H9 (cell line): ENCODE results near the gene SSTR1. TPM values are rescaled to one million over a fixed set of nuclear protein-coding genes. Genes with fewer than 3 reads are reported as not detected.

Experiments used
- DNase-seq: peaks from one replicate; pipeline ENCODE4 v3.0.0-alpha.2; 2017
- H2AFZ ChIP-seq: one replicate; pipeline ENCODE4 v1.6.1; 2013; ENCODE audit warnings: mild to moderate bottlenecking, low read length, control low read depth, moderate library complexity
- H2AK5ac ChIP-seq: 2 replicates; pipeline ENCODE4 v1.6.1; 2013; ENCODE audit warnings: low read length, control low read depth, mixed read lengths; ENCODE audit not compliant: insufficient read length
- H2BK120ac ChIP-seq: one replicate; pipeline ENCODE4 v1.6.1; 2013; ENCODE audit warnings: low read depth, mild to moderate bottlenecking, low read length, control low read depth, inconsistent platforms; ENCODE audit not compliant: poor library complexity, severe bottlenecking
- H2BK12ac ChIP-seq: 2 replicates; pipeline ENCODE4 v1.6.1; 2013; ENCODE audit warnings: low read length, control low read depth, mixed read lengths, low read depth; ENCODE audit not compliant: insufficient read length
- H2BK15ac ChIP-seq: 2 replicates; pipeline ENCODE4 v1.6.1; 2013; ENCODE audit warnings: low read depth, low read length, control low read depth
- H2BK20ac ChIP-seq: one replicate; pipeline ENCODE4 v1.6.1; 2013; ENCODE audit warnings: low read depth, mild to moderate bottlenecking, low read length, control low read depth, inconsistent platforms; ENCODE audit not compliant: poor library complexity, severe bottlenecking
- H2BK5ac ChIP-seq: 2 replicates; pipeline ENCODE4 v1.6.1; 2013; ENCODE audit warnings: low read length, control low read depth, mixed read lengths; ENCODE audit not compliant: insufficient read length
- H3K14ac ChIP-seq: 2 replicates; pipeline ENCODE4 v1.6.1; 2013; ENCODE audit warnings: low read length, control low read depth; ENCODE audit not compliant: insufficient read depth
- H3K18ac ChIP-seq: 2 replicates; pipeline ENCODE4 v1.6.1; 2013; ENCODE audit warnings: low read depth, mild to moderate bottlenecking, mixed read lengths, low read length, control low read depth; ENCODE audit not compliant: insufficient read length
- H3K23ac ChIP-seq: 2 replicates; pipeline ENCODE4 v1.6.1; 2013; ENCODE audit warnings: low read length, control low read depth, mixed read lengths, low read depth; ENCODE audit not compliant: insufficient read length
- H3K23me2 ChIP-seq: 2 replicates; pipeline ENCODE4 v1.6.1; 2013; ENCODE audit warnings: low read depth, mild to moderate bottlenecking, mixed read lengths, low read length, control low read depth; ENCODE audit not compliant: insufficient read length, poor library complexity, severe bottlenecking
- H3K27ac ChIP-seq: 2 replicates; pipeline ENCODE4 v1.5.1; 2013; ENCODE audit warnings: low read length, control low read depth, mixed read lengths, low read depth; ENCODE audit not compliant: insufficient read length
- H3K27me3 ChIP-seq: 2 replicates; pipeline ENCODE4 v1.6.1; 2013; ENCODE audit warnings: low read length, control low read depth, inconsistent platforms; ENCODE audit not compliant: insufficient read depth
- H3K4ac ChIP-seq: 2 replicates; pipeline ENCODE4 v1.6.1; 2013; ENCODE audit warnings: low read depth, mild to moderate bottlenecking, control low read depth, inconsistent platforms, low read length, moderate library complexity
- H3K4me1 ChIP-seq: 2 replicates; pipeline ENCODE4 v1.6.1; 2013; ENCODE audit warnings: low read length, control low read depth, inconsistent platforms; ENCODE audit not compliant: insufficient read depth
- H3K4me2 ChIP-seq: 2 replicates; pipeline ENCODE4 v1.6.1; 2013; ENCODE audit warnings: low read length, control low read depth, mixed read lengths; ENCODE audit not compliant: insufficient read length, insufficient read depth
- H3K56ac ChIP-seq: 2 replicates; pipeline ENCODE4 v1.6.1; 2013; ENCODE audit warnings: low read depth, mild to moderate bottlenecking, mixed read lengths, low read length, control low read depth; ENCODE audit not compliant: insufficient read length
- H3K79me1 ChIP-seq: 2 replicates; pipeline ENCODE4 v1.6.1; 2013; ENCODE audit warnings: low read depth, mild to moderate bottlenecking, moderate library complexity, low read length, control low read depth, inconsistent platforms; ENCODE audit not compliant: insufficient read depth, poor library complexity, severe bottlenecking
- H3K79me2 ChIP-seq: 2 replicates; pipeline ENCODE4 v1.6.1; 2013; ENCODE audit warnings: low read length, control low read depth, inconsistent platforms; ENCODE audit not compliant: insufficient read depth
- H3K9ac ChIP-seq: 2 replicates; pipeline ENCODE4 v1.6.1; 2013; ENCODE audit warnings: low read length, control low read depth, mixed read lengths; ENCODE audit not compliant: insufficient read length; ENCODE audit errors: extremely low read depth
- H3K9me3 ChIP-seq: one replicate; pipeline ENCODE4 v1.6.1; 2013; ENCODE audit warnings: low read depth, low read length, inconsistent platforms; ENCODE audit not compliant: control insufficient read depth
- H3T11ph ChIP-seq: one replicate; pipeline ENCODE4 v1.6.1; 2013; ENCODE audit warnings: mild to moderate bottlenecking, low read length, control low read depth, inconsistent platforms
- H4K20me1 ChIP-seq: one replicate; pipeline ENCODE4 v1.6.1; 2013; ENCODE audit not compliant: control insufficient read depth, insufficient read length, insufficient read depth
- H4K5ac ChIP-seq: 2 replicates; pipeline ENCODE4 v1.6.1; 2013; ENCODE audit warnings: low read depth, mild to moderate bottlenecking, mixed read lengths, low read length, control low read depth; ENCODE audit not compliant: insufficient read length
- H4K8ac ChIP-seq: replicated peaks from 2 replicates; pipeline ENCODE4 v1.6.1; 2013; ENCODE audit warnings: low read length, control low read depth, mixed read lengths, low read depth; ENCODE audit not compliant: insufficient read length
- H4K91ac ChIP-seq: 2 replicates; pipeline ENCODE4 v1.6.1; 2013; ENCODE audit warnings: low read depth, mild to moderate bottlenecking, moderate library complexity, mixed read lengths, low read length, control low read depth; ENCODE audit not compliant: insufficient read length
- H3K27ac Mint-ChIP-seq, 3 experiments: 2 replicates in 2 of 3; 3 replicates in 1 of 3; pipeline ENCODE4 v1.8.0; 2020 to 2021; ENCODE audit warnings: mixed read lengths in 3 of 3, mild to moderate bottlenecking in 1 of 3, moderate library complexity in 1 of 3
- H3K27me3 Mint-ChIP-seq: 2 replicates; pipeline ENCODE4 v1.8.0; 2021; ENCODE audit warnings: low read depth, mild to moderate bottlenecking, moderate library complexity, mixed read lengths
- H3K36me3 Mint-ChIP-seq, 3 experiments: 2 replicates in 2 of 3; 3 replicates in 1 of 3; pipeline ENCODE4 v1.8.0; 2020 to 2021; ENCODE audit warnings: low read depth in 3 of 3, mixed read lengths in 3 of 3; ENCODE audit not compliant: insufficient read depth in 1 of 3
- H3K4me1 Mint-ChIP-seq, 2 experiments: 2 replicates each; pipeline ENCODE4 v1.8.0; 2020; ENCODE audit warnings: mixed read lengths in 2 of 2
- H3K4me3 Mint-ChIP-seq, 2 experiments: 2 replicates in 1 of 2; 3 replicates in 1 of 2; pipeline ENCODE4 v1.8.0; 2020 to 2021; ENCODE audit warnings: mild to moderate bottlenecking in 2 of 2, mixed read lengths in 2 of 2, moderate library complexity in 1 of 2
- H3K9me3 Mint-ChIP-seq, 2 experiments: 2 replicates in 1 of 2; 3 replicates in 1 of 2; pipeline ENCODE4 v1.8.0; 2020; ENCODE audit warnings: mild to moderate bottlenecking in 2 of 2, mixed read lengths in 2 of 2, moderate library complexity in 1 of 2
- WGBS: extraction: QIAGEN DNeasy Blood & Tissue Kit; methylation state at CpG from one replicate; pipeline ENCODE4 v1.1.7; 2013; ENCODE audit warnings: missing lambda C conversion rate, low lambda C conversion rate, mixed read lengths; ENCODE audit not compliant: insufficient read length; ENCODE audit errors: extremely low coverage; 5-methylcytosine and 5-hydroxymethylcytosine counted together
- total RNA-seq: library from RNA; stranded (reverse); gene quantifications from 2 replicates; pipeline ENCODE4 v1.2.1, GENCODE V29; 2021
- TF ChIP-seq, protein P1 (sequence below): fragments of 200-600 bp; sonication (generic); conservative IDR thresholded peaks from 3 replicates; pipeline ENCODE4 v1.8.0; 2021; ENCODE audit warnings: antibody characterized with exemption, mild to moderate bottlenecking

Gene SSTR1
- total RNA-seq, 1 experiment from 2014 or later, result 0.98 TPM

- Histone ChIP-seq H4K5ac (no peak within 1 kb of the TSS), H2BK12ac (no peak within 1 kb of the TSS), H3K79me1 (no peaks in the 10 kb centered on the region), H2AFZ (no peak within 1 kb of the TSS), H3K23ac (no peak within 1 kb of the TSS), H3K4me1 (0 out of 2 replicates have a peak, but pooled peaks cover 2% of the 10 kb centered on the region), H4K91ac (no peak within 1 kb of the TSS), H3K4ac (no peak within 1 kb of the TSS), H3K9ac (no peak within 1 kb of the TSS), H2BK15ac (no peak within 1 kb of the TSS), H3K14ac (no peak within 1 kb of the TSS; the same call in 1 of the 2 replicates), H3K27ac (no peak within 1 kb of the TSS), H2BK120ac (no peak within 1 kb of the TSS), H4K8ac (no peak within 1 kb of the TSS), H4K20me1 (no peaks in the 10 kb centered on the region), H2BK20ac (no peak within 1 kb of the TSS), H3K56ac (no peak within 1 kb of the TSS), H3K79me2 (no peaks in the 10 kb centered on the region), H3K18ac (no peak within 1 kb of the TSS), H2AK5ac (no peak within 1 kb of the TSS), H3K4me2 (peak within 1 kb of the TSS; percentile 72), H2BK5ac (no peak within 1 kb of the TSS), H3K23me2 (peaks cover 13% of the 10 kb centered on the region), H3T11ph (no peak within 1 kb of the TSS), H3K9me3 (no peaks in the 10 kb centered on the region), H3K27me3 (peaks cover 29% of the 10 kb centered on the region)
- H3K9me3 Mint-ChIP-seq, result no peaks in the 10 kb centered on the region; a peak in 1 of 5 replicates
- H3K4me3 Mint-ChIP-seq, result peak within 1 kb of the TSS; percentile 59 to 71
- H3K27me3 Mint-ChIP-seq, result peaks cover 81% of the 10 kb centered on the region
- TF ChIP-seq, protein P1, sequence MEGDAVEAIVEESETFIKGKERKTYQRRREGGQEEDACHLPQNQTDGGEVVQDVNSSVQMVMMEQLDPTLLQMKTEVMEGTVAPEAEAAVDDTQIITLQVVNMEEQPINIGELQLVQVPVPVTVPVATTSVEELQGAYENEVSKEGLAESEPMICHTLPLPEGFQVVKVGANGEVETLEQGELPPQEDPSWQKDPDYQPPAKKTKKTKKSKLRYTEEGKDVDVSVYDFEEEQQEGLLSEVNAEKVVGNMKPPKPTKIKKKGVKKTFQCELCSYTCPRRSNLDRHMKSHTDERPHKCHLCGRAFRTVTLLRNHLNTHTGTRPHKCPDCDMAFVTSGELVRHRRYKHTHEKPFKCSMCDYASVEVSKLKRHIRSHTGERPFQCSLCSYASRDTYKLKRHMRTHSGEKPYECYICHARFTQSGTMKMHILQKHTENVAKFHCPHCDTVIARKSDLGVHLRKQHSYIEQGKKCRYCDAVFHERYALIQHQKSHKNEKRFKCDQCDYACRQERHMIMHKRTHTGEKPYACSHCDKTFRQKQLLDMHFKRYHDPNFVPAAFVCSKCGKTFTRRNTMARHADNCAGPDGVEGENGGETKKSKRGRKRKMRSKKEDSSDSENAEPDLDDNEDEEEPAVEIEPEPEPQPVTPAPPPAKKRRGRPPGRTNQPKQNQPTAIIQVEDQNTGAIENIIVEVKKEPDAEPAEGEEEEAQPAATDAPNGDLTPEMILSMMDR, result peak; percentile 34; the same call in 1 of the 3 replicates
- DNase-seq, result peak; percentile 64
- no peaks in the 10 kb centered on the region; a peak in 1 of 7 replicates for H3K36me3 Mint-ChIP-seq
- H3K4me1 Mint-ChIP-seq, result peaks cover 9 to 11% of the 10 kb centered on the region in 2 experiments
- H3K27ac Mint-ChIP-seq, result no peak within 1 kb of the TSS
- WGBS, result no CpG with 5 or more reads among the region's 68 CpGs
These were observed 48.2 kb downstream of the SSTR1 start, which contains the start of gene CLEC14A for GRCh38 chr14:38255673-38256532. Gene CLEC14A, minus strand, starts transcription at chr14:38256093. Its CDS starts 71 bp downstream, at chr14:38256022.
